Cardiac fibroblast (primary cell): ENCODE results near the gene DDI1.

Experiments used
- DNase-seq, 2 donors: peaks; one replicate each; pipeline versions ENCODE4 v3.0.0 to v3.0.0-alpha.2; 2010; ENCODE audit warnings: low read depth in 2 of 2
- H3K4me3 ChIP-seq, 2 donors: replicated peaks in 1 of 2; 1 replicate in 1 of 2; 2 replicates in 1 of 2; pipeline ENCODE4 v1.5.1; 2011; ENCODE audit warnings: low read depth in 2 of 2, low read length in 2 of 2, mild to moderate bottlenecking in 2 of 2, moderate library complexity in 1 of 2
- TF ChIP-seq, protein P1 (sequence below): IDR thresholded peaks from one replicate; pipeline ENCODE4 v1.5.1; 2011; ENCODE audit warnings: low read depth, mild to moderate bottlenecking, low read length, inconsistent platforms

Gene DDI1

DNA sequence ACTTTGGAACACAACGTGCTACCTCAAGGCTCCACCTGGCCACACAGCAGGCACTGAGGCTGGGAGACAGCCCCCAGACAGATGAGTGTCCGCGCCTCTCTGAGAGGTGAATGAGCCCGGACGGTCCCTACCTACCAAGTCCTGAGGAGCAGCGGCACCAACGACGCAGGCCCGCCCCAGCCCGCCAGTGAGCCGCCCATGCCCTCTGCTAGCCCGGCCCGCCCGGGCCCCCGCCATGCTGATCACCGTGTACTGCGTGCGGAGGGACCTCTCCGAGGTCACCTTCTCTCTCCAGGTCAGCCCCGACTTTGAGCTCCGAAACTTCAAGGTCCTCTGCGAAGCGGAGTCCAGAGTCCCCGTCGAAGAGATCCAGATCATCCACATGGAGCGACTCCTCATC, at the start of gene DDI1:
TSS of gene DDI1 (plus strand) at position 53 of the 400 bp plus-strand sequence. CDS start at position 236, 183 bp downstream.
- TF ChIP-seq, protein P1, sequence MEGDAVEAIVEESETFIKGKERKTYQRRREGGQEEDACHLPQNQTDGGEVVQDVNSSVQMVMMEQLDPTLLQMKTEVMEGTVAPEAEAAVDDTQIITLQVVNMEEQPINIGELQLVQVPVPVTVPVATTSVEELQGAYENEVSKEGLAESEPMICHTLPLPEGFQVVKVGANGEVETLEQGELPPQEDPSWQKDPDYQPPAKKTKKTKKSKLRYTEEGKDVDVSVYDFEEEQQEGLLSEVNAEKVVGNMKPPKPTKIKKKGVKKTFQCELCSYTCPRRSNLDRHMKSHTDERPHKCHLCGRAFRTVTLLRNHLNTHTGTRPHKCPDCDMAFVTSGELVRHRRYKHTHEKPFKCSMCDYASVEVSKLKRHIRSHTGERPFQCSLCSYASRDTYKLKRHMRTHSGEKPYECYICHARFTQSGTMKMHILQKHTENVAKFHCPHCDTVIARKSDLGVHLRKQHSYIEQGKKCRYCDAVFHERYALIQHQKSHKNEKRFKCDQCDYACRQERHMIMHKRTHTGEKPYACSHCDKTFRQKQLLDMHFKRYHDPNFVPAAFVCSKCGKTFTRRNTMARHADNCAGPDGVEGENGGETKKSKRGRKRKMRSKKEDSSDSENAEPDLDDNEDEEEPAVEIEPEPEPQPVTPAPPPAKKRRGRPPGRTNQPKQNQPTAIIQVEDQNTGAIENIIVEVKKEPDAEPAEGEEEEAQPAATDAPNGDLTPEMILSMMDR = no peak

DNA sequence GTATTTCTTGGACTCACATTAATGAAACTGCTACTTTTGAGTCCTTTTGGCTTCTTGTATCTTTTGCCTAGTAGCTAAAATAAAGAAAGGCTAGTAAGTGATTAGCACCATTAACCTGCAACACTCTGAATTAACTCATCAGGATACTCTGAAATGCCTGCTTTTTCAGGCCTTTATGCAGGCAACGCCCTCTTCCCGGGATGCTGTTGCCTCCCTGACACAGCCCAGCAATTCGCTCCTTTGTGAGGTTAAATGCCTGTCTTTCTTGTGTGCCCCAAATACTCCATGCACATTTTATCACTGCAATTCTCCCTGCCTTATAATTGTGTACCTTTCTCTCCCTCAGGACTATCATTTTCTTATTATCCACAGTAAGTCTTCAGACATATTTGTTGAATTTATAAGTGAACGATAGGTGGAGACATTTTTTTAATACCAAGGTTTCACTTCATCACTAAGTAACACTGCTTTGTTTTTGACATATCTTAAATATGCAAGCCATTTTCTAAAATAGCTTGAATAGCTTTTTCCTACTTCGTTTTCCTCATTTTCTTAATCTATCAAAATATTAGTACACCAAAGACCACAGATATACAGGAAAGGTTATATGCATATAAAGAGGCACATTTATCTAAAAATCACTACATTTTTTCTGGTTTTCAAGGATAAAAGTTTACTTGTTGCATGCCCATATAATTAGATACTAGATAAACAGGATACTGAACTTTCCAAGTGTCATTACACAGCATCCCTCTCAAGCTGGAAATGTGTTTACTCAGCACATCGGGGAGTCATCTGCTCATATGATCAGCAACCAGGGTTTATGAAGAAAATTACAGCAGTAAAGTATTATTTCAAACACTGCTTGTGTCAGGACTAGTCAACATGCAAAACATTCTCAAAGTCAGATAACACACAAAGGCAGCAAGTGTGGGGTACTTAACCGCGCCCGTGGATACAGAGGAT, 48.5 kb upstream of the DDI1 start:
- peak in 1 of 2 donors; percentile 38 for DNase-seq
- no peak overlapping the region for H3K4me3 ChIP-seq
- TF ChIP-seq, protein P1 = no peak

More for the DNA sequence above, at the start of gene DDI1:
- no peak within 1 kb of the TSS for H3K4me3 ChIP-seq
- no peak for DNase-seq

DNA sequence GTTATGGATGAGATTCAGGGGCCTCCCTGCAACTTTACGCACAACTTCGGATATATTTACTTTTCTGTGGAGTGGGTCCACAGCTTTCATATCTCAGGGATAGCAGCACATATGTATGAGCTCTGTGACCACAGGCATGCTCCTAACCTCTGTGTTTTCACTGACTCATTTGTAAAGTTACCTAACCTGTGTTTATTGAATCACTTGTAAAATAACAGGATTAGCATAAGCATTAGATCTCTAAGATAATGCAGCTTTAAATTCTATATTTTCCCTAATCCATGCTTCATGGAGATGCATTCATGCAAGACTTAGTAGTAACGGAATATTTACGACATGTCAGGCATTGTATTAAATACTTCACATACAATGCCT, 47.9 kb upstream of the DDI1 start:
- TF ChIP-seq, protein P1 = no peak
- DNase-seq = peak; percentile 17 to 33

DNA sequence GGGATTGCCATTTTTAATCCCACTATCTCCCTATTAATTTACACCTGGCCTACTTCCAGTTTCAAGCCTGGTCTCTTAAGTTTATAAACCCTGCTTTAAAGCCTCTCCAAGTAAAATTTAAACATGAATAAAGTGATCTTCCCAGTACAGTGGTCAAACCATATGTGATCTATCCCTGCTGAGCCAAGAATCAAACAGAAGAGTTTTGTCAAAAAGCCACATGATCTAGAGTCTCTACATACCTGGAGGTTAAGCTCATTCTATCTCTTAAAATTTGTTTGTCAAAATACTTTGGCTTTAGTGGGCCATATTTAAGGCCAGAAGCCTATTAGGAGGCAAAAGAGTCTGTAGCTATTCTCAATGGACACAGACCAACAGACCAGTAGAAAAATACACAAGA, 42.9 kb upstream of the DDI1 start:
- TF ChIP-seq, protein P1 = no peak
- H3K4me3 ChIP-seq = no peak overlapping the region
- no peak for DNase-seq

More for the DNA sequence above, 47.9 kb upstream of the DDI1 start:
- no peak overlapping the region for H3K4me3 ChIP-seq

DNA sequence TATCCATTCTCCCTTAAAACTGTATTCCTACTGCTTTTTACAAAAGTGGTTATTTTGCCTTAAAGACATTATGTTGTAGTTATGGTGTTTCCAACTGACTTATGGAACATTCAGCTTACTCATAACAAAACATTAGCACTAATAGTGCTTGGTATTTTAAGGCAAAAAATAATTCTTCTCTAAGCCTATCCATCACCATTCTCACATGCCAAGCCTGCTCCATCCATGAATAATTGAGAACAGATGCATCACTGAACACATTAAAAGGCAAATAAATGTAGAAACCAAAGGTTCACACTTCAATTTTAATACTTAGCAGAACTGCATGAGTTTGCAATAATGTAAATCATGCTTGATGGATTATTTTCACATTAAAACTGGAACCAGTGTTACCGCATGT, 42.3 kb upstream of the DDI1 start:
- no peak overlapping the region for H3K4me3 ChIP-seq
- no peak for DNase-seq
- TF ChIP-seq, protein P1 = no peak

DNA sequence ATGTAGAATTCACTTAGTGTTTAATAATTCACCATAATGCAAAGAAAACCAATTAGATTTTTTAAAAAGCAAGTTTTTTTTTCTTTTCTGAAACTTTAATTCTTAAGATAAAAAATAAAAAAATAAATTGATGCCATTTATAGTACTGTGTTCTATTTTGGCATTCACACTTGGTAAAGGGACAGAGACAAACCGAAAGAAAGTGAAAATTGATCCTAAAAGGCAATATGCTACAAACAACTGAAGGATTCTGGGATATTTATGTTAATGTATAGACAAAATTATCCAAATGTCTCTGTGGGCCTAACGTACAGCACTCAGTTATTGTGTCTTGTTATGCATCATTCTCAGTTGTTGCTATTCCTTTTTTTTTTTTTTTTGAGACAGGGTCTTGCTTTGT, 41.9 kb upstream of the DDI1 start:
- TF ChIP-seq, protein P1 = no peak
- DNase-seq = no peak
- H3K4me3 ChIP-seq = no peak overlapping the region
